HepG2 (cell line): Measurements from ENCODE around the gene BRCA1. TPM values are rescaled to one million over a fixed set of nuclear protein-coding genes. Genes with fewer than 3 reads are reported as not detected.

Source experiments
- HDAC2 ChIP-seq: sonication (generic); formaldehyde crosslinking; IDR thresholded peaks from 2 replicates; pipeline ENCODE4 v1.4.0; 2020; ENCODE audit warnings: missing genetic modification reagents
- MAX ChIP-seq: IDR thresholded peaks from 2 replicates; pipeline ENCODE4 v1.6.1; 2012; ENCODE audit warnings: inconsistent platforms
- MEF2D ChIP-seq: sonication (generic); formaldehyde crosslinking; IDR thresholded peaks from 2 replicates; pipeline ENCODE4 v1.5.1; 2020; ENCODE audit warnings: mild to moderate bottlenecking, missing genetic modification reagents
- MEIS1 ChIP-seq: sonication (generic); formaldehyde crosslinking; IDR thresholded peaks from 2 replicates; pipeline ENCODE4 v1.9.0; 2021; ENCODE audit warnings: mild to moderate bottlenecking, missing genetic modification reagents, moderate library complexity, borderline replicate concordance
- SCMH1 ChIP-seq: sonication (generic); formaldehyde crosslinking; IDR thresholded peaks from 2 replicates; pipeline ENCODE4 v1.9.0; 2021; ENCODE audit warnings: missing genetic modification reagents, mild to moderate bottlenecking, borderline replicate concordance
- SP140L ChIP-seq: sonication (generic); formaldehyde crosslinking; IDR thresholded peaks from 2 replicates; pipeline ENCODE4 v1.4.0; 2020; ENCODE audit warnings: missing genetic modification reagents, borderline replicate concordance
- SRSF4 ChIP-seq: fragments of 200-400 bp; formaldehyde crosslinking; IDR thresholded peaks from one replicate; pipeline ENCODE4 v1.6.1; 2018; ENCODE audit warnings: mild to moderate bottlenecking, low read depth, low read length, moderate library complexity; ENCODE audit not compliant: poor library complexity, severe bottlenecking
- ZFYVE20 ChIP-seq: sonication (generic); formaldehyde crosslinking; IDR thresholded peaks from 2 replicates; pipeline ENCODE4 v1.8.0; 2023; ENCODE audit warnings: low read depth, mild to moderate bottlenecking, moderate library complexity, missing genetic modification reagents, borderline replicate concordance
- polyA plus RNA-seq, 8 experiments: library from polyadenylated mRNA; depleted of rRNA in 3 of 8; stranded (reverse) in 7 of 8; unstranded in 1 of 8; fragments of >200 nt; fragmentation: Illumina TruSeq in 4 of 8; extraction: Trizol in 4 of 8; gene quantifications; 2 replicates each; pipeline versions ENCODE4 v1.2.1 to v1.2.3, GENCODE V29; 2011 to 2016; ENCODE audit warnings: low read depth in 4 of 8, missing spikeins in 1 of 8, mixed read lengths in 1 of 8; ENCODE audit not compliant: insufficient read depth in 1 of 8
- total RNA-seq, 5 experiments: library from RNA; depleted of rRNA; stranded (reverse); fragments of >200 nt; fragmentation: Illumina TruSeq; extraction: Trizol; gene quantifications; 2 replicates each; pipeline ENCODE4 v1.2.3, GENCODE V29; 2016; ENCODE audit warnings: low read depth in 1 of 5
- TF ChIP-seq, protein P1 (sequence below), 2 experiments: fragments of 450-650 bp in 1 of 2; sonication (generic) in 1 of 2; formaldehyde crosslinking in 1 of 2; IDR thresholded peaks; 2 replicates each; pipeline versions ENCODE4 v1.6.1 to v1.8.0; 2016 to 2022; ENCODE audit warnings: antibody characterized with exemption in 1 of 2, mild to moderate bottlenecking in 1 of 2, missing genetic modification reagents in 1 of 2
- TF ChIP-seq, protein P2 (sequence below), 2 experiments: sonication (generic) in 1 of 2; formaldehyde crosslinking in 1 of 2; IDR thresholded peaks; 2 replicates each; pipeline versions ENCODE4 v1.4.0 to v1.6.1; 2018 to 2020; ENCODE audit warnings: missing genetic modification reagents in 2 of 2, borderline replicate concordance in 1 of 2, low read depth in 1 of 2, mild to moderate bottlenecking in 1 of 2, missing biosample characterization in 1 of 2
- TF ChIP-seq, protein P3 (sequence below): sonication (generic); formaldehyde crosslinking; IDR thresholded peaks from 2 replicates; pipeline ENCODE4 v1.5.0; 2020; ENCODE audit warnings: mild to moderate bottlenecking, missing genetic modification reagents
- TF ChIP-seq, protein P4 (sequence below): sonication (generic); formaldehyde crosslinking; IDR thresholded peaks from 2 replicates; pipeline ENCODE4 v1.9.0; 2021; ENCODE audit warnings: missing genetic modification reagents, borderline replicate concordance

Gene BRCA1
- total and polyA plus RNA-seq, 2 of the 13 experiments (the other 11 are each of a cell fraction or from before 2014, with no cell fraction given) = 13.3 to 37.5 TPM

DNA sequence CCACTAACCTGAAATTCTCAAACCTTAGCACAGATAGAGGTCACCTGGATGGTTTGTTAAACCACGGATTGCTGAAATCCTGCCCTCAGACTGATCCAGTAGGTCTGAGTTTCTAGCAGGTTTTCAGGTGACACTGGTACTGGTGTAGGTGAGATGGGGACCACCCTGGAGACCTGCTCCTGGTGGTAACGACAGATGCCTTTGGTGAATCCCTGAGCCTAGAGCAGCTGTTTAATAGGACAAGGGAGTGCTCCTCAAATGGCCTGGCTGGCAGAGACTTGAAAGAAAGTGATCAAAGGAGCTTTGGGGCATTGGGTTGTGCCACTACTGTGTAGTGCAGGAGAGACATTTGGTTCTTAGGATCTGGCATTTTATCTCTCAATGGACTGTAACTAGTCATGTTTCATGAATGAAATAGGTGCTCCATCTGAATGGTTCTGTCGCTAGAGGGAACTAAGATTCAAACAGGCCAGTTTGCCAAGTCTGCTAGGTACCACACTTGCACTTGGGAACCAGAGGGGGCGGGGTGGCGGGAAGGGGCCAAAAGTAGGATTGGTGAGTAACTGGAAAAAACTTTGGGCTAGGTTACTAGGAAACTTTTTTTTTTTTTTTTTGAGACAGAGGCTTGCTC is 121.5 kb downstream of the BRCA1 start (continued):
- TF ChIP-seq, protein P1, sequence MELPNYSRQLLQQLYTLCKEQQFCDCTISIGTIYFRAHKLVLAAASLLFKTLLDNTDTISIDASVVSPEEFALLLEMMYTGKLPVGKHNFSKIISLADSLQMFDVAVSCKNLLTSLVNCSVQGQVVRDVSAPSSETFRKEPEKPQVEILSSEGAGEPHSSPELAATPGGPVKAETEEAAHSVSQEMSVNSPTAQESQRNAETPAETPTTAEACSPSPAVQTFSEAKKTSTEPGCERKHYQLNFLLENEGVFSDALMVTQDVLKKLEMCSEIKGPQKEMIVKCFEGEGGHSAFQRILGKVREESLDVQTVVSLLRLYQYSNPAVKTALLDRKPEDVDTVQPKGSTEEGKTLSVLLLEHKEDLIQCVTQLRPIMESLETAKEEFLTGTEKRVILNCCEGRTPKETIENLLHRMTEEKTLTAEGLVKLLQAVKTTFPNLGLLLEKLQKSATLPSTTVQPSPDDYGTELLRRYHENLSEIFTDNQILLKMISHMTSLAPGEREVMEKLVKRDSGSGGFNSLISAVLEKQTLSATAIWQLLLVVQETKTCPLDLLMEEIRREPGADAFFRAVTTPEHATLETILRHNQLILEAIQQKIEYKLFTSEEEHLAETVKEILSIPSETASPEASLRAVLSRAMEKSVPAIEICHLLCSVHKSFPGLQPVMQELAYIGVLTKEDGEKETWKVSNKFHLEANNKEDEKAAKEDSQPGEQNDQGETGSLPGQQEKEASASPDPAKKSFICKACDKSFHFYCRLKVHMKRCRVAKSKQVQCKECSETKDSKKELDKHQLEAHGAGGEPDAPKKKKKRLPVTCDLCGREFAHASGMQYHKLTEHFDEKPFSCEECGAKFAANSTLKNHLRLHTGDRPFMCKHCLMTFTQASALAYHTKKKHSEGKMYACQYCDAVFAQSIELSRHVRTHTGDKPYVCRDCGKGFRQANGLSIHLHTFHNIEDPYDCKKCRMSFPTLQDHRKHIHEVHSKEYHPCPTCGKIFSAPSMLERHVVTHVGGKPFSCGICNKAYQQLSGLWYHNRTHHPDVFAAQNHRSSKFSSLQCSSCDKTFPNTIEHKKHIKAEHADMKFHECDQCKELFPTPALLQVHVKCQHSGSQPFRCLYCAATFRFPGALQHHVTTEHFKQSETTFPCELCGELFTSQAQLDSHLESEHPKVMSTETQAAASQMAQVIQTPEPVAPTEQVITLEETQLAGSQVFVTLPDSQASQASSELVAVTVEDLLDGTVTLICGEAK (IDR thresholded peaks at IDR 0.05) = no peak
- TF ChIP-seq, protein P1 (CRISPR knock-in tag; IDR thresholded peaks at IDR 0.05) = no peak
- no peak for TF ChIP-seq MAX
- TF ChIP-seq, protein P2, sequence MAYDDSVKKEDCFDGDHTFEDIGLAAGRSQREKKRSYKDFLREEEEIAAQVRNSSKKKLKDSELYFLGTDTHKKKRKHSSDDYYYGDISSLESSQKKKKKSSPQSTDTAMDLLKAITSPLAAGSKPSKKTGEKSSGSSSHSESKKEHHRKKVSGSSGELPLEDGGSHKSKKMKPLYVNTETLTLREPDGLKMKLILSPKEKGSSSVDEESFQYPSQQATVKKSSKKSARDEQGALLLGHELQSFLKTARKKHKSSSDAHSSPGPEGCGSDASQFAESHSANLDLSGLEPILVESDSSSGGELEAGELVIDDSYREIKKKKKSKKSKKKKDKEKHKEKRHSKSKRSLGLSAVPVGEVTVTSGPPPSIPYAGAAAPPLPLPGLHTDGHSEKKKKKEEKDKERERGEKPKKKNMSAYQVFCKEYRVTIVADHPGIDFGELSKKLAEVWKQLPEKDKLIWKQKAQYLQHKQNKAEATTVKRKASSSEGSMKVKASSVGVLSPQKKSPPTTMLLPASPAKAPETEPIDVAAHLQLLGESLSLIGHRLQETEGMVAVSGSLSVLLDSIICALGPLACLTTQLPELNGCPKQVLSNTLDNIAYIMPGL (CRISPR knock-in tag; IDR thresholded peaks at IDR 0.05; ENCODE audit: borderline replicate concordance in 1 of 2, low read depth in 1 of 2) = no peak
- TF ChIP-seq SCMH1 (CRISPR knock-in tag) = no peak
- TF ChIP-seq MEF2D (CRISPR knock-in tag) = 0 out of 2 replicates have a peak, but pooled peaks have one; percentile 10
- TF ChIP-seq, protein P3, sequence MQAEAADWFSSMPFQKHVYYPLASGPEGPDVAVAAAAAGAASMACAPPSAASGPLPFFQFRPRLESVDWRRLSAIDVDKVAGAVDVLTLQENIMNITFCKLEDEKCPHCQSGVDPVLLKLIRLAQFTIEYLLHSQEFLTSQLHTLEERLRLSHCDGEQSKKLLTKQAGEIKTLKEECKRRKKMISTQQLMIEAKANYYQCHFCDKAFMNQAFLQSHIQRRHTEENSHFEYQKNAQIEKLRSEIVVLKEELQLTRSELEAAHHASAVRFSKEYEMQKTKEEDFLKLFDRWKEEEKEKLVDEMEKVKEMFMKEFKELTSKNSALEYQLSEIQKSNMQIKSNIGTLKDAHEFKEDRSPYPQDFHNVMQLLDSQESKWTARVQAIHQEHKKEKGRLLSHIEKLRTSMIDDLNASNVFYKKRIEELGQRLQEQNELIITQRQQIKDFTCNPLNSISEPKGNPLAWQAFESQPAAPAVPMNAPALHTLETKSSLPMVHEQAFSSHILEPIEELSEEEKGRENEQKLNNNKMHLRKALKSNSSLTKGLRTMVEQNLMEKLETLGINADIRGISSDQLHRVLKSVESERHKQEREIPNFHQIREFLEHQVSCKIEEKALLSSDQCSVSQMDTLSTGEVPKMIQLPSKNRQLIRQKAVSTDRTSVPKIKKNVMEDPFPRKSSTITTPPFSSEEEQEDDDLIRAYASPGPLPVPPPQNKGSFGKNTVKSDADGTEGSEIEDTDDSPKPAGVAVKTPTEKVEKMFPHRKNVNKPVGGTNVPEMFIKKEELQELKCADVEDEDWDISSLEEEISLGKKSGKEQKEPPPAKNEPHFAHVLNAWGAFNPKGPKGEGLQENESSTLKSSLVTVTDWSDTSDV (CRISPR knock-in tag) = no peak
- no peak for TF ChIP-seq SRSF4
- TF ChIP-seq, protein P4, sequence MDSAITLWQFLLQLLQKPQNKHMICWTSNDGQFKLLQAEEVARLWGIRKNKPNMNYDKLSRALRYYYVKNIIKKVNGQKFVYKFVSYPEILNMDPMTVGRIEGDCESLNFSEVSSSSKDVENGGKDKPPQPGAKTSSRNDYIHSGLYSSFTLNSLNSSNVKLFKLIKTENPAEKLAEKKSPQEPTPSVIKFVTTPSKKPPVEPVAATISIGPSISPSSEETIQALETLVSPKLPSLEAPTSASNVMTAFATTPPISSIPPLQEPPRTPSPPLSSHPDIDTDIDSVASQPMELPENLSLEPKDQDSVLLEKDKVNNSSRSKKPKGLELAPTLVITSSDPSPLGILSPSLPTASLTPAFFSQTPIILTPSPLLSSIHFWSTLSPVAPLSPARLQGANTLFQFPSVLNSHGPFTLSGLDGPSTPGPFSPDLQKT (CRISPR knock-in tag) = no peak
- no peak for TF ChIP-seq ZFYVE20
- TF ChIP-seq SP140L (CRISPR knock-in tag) = no peak
- no peak for TF ChIP-seq HDAC2
- TF ChIP-seq MEIS1 (CRISPR knock-in tag) = no peak
